Urinary bladder (tissue), 4 donors: ENCODE data around the gene FRMD4B. TPM values are rescaled to one million over a fixed set of nuclear protein-coding genes. Genes with fewer than 3 reads are reported as not detected.
A peak's percentile ranks its signal among the peaks of the same experiment; 100 is the strongest.

Experiments used
- DNase-seq: peaks from one replicate; pipeline ENCODE4 v3.0.0-alpha.2; 2015; ENCODE audit errors: extremely low spot score
- H3K27ac ChIP-seq: one replicate; pipeline ENCODE4 v1.5.1; 2013; ENCODE audit warnings: low read depth, mild to moderate bottlenecking, moderate library complexity
- H3K36me3 ChIP-seq: one replicate; pipeline ENCODE4 v1.6.1; 2013; ENCODE audit warnings: mild to moderate bottlenecking, moderate library complexity; ENCODE audit not compliant: insufficient read depth
- H3K4me1 ChIP-seq: one replicate; pipeline ENCODE4 v1.6.1; 2013; ENCODE audit warnings: mild to moderate bottlenecking, moderate library complexity; ENCODE audit not compliant: insufficient read depth
- H3K4me3 ChIP-seq: one replicate; pipeline ENCODE4 v1.5.1; 2013; ENCODE audit warnings: low read depth, low read length
- WGBS: extraction: QIAGEN DNeasy Blood & Tissue Kit; methylation state at CpG from one replicate; pipeline ENCODE4 v1.1.7; 2013; 5-methylcytosine and 5-hydroxymethylcytosine counted together
- polyA plus RNA-seq: library from polyadenylated mRNA; stranded (reverse); fragments of 200-250 nt; gene quantifications from one replicate; pipeline ENCODE4 v1.2.3, GENCODE V29; 2013
- total RNA-seq: library from RNA; depleted of rRNA; stranded (reverse); fragments of >200 nt; gene quantifications from one replicate; pipeline ENCODE4 v1.2.3, GENCODE V29; 2014
- donor health status: healthy with polysubstance abuse.
- donor health status: healthy.

Gene FRMD4B
- total and polyA plus RNA-seq, 2 donors: 5.9 to 39.1 TPM

DNA sequence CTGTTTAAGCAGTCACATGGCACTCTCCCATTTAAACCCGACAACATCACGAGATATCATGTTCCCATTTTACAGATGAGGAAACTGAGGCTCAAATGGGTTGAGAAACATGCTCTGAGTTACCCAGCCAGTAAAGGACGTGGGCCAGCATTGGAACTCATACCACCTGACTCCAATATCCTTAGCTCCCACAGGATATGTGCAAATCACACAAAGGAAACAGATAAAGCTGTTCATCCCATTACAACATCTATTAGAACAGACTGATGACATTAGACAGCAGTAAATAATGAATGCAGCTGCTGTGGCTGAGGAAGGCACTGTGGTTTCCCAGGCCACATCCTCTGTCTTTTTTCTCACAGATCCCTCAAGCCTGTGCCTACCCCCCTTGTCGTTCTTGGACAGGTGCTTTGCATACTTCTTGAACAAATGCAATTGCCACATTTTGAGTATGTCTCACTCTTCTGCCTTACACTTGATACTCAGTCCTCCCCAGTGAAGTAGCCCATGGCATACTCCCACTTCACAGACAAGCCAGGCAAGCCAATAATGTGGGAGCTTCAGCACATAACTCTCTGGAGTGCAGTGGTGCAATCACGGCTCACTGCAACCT is 17.7 kb downstream of the FRMD4B start:
- 76% methylated on average over 5 of the region's 5 CpGs for WGBS

GRCh38 chr3:69367586-69367985 is 18.3 kb downstream of the FRMD4B start:
- H3K36me3 ChIP-seq: no peaks in the 10 kb centered on the region
- no peak for DNase-seq
- WGBS: 86% methylated on average over 3 of the region's 3 CpGs
- no peak overlapping the region for H3K4me3 ChIP-seq
- no peak overlapping the region for H3K27ac ChIP-seq
- no peaks in the 10 kb centered on the region for H3K4me1 ChIP-seq

More for the DNA sequence above, 17.7 kb downstream of the FRMD4B start:
- Histone ChIP-seq H3K4me1 (no peaks in the 10 kb centered on the region), H3K27ac (no peak overlapping the region), H3K36me3 (no peaks in the 10 kb centered on the region), H3K4me3 (no peak overlapping the region)
- no peak for DNase-seq

DNA sequence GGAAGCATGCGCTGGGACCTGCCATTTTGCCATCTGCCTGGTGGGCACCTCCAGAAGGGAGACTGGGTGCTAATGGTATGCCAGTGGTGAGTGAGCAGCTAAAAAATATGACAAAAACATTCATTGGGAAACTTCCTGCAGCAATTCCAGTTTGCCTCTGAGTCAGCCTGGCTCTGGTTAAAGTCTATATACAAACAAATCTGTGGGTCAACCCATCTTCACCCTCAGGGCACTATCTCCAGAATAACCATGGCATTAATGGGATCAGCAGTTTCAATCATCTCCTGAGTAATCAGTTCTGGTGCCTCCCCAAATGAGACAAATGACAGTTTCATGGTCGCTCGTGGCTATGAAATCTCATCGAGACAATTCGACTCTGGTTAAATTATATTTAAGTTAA is 21.5 kb downstream of the FRMD4B start:
- H3K27ac ChIP-seq: no peak overlapping the region
- H3K4me3 ChIP-seq: no peak overlapping the region
- 92% methylated on average over 5 of the region's 5 CpGs for WGBS

DNA sequence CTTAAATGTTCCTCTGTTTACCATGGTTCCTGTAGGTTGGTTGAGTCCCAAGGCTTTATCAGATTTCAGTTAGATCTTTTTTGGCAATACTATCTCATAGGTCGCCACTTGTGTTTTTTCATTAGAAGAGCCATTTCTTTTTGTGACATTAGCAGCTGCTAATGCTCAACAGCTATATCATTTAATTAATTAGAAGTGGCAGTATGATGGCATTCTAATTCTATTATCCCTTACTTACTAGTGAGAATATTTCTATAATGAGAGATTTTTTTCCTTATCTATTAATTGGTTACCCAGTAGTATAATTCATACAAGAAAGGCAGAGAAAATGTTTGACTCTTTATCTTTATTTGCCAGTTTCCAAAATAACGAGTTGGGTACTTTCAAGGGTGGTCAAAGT is 25.2 kb downstream of the FRMD4B start:
- H3K4me3 ChIP-seq: no peak overlapping the region
- no peak overlapping the region for H3K27ac ChIP-seq
- no peak for DNase-seq
- no peaks in the 10 kb centered on the region for H3K4me1 ChIP-seq
- H3K36me3 ChIP-seq: no peaks in the 10 kb centered on the region
- 84% methylated on average over 2 of the region's 2 CpGs for WGBS

More for the DNA sequence above, 21.5 kb downstream of the FRMD4B start:
- DNase-seq: peak; percentile 41
- H3K4me1 ChIP-seq: no peaks in the 10 kb centered on the region
- no peaks in the 10 kb centered on the region for H3K36me3 ChIP-seq

DNA sequence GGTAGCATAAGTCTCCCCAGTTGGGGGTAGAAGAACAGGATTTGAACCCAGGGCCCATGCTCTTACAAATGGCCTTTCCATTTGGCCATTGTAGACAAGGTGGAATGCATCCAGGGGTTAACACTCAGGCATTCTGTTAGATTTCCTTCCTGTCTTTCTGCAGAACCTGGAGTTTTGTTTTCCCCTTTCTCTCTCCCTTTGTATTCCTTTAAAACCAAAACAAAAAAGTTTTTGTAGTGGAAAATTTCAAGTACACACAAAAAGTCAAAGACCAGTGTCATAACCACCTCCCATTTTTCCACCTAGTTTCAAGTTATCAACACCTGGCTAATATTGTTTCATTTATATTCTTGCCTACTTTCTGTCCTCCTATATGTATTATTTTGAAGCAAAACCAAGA is 26.0 kb downstream of the FRMD4B start:
- Histone ChIP-seq H3K27ac (no peak overlapping the region), H3K36me3 (no peaks in the 10 kb centered on the region), H3K4me3 (no peak overlapping the region), H3K4me1 (no peaks in the 10 kb centered on the region)
- DNase-seq: no peak

- DNase-seq: no peak
- no peaks in the 10 kb centered on the region for H3K4me1 ChIP-seq
- no peaks in the 10 kb centered on the region for H3K36me3 ChIP-seq
- H3K27ac ChIP-seq: no peak overlapping the region
- 83% methylated on average over 6 of the region's 6 CpGs for WGBS
- H3K4me3 ChIP-seq: no peak overlapping the region
Measured at GRCh38 chr3:69359339-69359893, 26.5 kb downstream of the FRMD4B start.

DNA sequence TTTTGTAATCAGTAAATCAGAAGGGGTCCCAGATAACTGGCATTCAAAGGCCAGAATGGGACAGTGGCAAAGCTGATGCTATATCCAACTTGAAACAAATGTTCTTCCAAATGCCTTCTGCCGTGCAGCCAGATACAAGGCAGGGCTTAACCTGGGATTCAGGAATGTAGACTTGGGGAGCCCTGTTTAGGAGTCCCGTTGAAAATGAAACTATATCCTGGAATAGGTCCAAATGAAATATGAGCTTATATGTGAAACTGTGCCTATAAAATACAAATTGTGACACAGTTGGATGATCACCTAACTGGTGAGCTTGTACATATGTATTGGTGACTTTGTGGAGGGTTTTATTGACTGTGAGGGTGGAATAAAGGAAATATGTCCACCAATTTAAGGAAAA is 28.7 kb downstream of the FRMD4B start:
- H3K4me3 ChIP-seq: no peak overlapping the region
- H3K36me3 ChIP-seq: no peaks in the 10 kb centered on the region
- 19% methylated on average over 2 of the region's 2 CpGs for WGBS
- no peak for DNase-seq
- no peak overlapping the region for H3K27ac ChIP-seq
- no peaks in the 10 kb centered on the region for H3K4me1 ChIP-seq

DNA sequence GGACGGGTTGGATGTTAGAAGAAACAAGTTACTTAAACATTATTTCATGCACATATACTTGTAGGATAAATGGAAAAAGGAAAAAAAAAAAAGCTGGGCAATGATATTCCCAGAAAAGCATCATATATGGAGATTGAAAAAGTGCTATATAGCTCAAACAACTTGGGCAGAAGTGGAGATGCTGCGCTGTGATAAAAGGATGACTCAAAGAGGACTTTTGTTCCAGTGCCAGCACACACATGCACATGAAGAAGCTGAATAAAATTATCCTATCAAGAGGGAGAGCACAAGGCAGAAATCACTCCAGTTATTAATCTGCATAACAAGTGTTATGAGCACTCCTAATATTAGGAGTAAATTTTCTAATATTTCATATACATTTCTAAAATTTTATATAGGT is 30.9 kb downstream of the FRMD4B start:
- DNase-seq: no peak
- Histone ChIP-seq H3K27ac (no peak overlapping the region), H3K4me3 (no peak overlapping the region), H3K36me3 (no peaks in the 10 kb centered on the region), H3K4me1 (no peaks in the 10 kb centered on the region)
- 74% methylated on average over 2 of the region's 2 CpGs for WGBS

DNA sequence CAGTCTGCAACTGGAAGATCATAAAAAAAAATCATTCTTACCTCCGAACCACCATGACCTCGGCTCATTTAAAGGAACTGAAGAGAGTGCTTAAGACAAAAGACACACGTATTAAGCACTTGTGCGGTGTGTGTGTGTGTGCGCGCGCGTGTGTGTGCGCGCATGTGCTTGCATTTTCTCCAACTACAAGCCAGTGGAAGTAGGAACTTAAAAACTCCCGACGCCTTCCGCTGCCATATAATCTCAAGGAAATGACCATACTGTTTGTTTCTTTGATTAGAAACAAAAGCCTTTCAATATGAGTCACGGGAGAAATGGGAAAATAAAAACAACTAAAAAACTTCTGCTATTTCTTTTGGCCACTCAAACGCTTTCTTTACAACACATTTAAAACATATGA is 32.4 kb downstream of the FRMD4B start:
- WGBS: 76% methylated on average over 15 of the region's 15 CpGs
- no peak overlapping the region for H3K4me3 ChIP-seq
- no peak for DNase-seq
- no peaks in the 10 kb centered on the region for H3K4me1 ChIP-seq
- no peaks in the 10 kb centered on the region for H3K36me3 ChIP-seq
- H3K27ac ChIP-seq: no peak overlapping the region

DNA sequence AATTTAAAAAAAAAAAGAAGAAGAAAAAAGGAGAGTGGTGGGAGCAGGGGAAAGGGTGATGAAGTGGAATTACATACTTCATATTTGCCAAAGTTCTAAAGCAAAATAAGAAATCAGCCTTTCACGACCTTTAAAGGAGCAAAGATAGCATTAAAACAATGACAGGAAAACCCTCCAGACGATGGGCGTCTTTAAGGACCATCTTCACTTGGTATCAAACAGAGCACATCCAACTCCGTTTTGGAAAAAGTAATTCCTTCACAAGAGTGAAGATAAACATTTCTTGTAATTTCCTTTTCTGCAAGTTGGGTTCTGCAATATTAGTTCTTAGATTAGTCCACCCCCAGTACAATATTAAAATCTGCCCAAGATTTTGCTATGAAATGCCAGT is 32.8 kb downstream of the FRMD4B start:
- no peak overlapping the region for H3K27ac ChIP-seq

GRCh38 chr3:69352305-69353087 is 33.4 kb downstream of the FRMD4B start:
- no peak overlapping the region for H3K27ac ChIP-seq
- 78% methylated on average over 6 of the region's 6 CpGs for WGBS
- H3K4me1 ChIP-seq: no peaks in the 10 kb centered on the region
- H3K4me3 ChIP-seq: no peak overlapping the region
- no peaks in the 10 kb centered on the region for H3K36me3 ChIP-seq
- no peak for DNase-seq

More for the DNA sequence above, 32.8 kb downstream of the FRMD4B start:
- DNase-seq: no peak
- Histone ChIP-seq H3K36me3 (no peaks in the 10 kb centered on the region), H3K4me1 (no peaks in the 10 kb centered on the region), H3K4me3 (no peak overlapping the region)
- 73% methylated on average over 4 of the region's 4 CpGs for WGBS

GRCh38 chr3:69343875-69344274 is 42.0 kb downstream of the FRMD4B start:
- H3K36me3 ChIP-seq: no peaks in the 10 kb centered on the region
- H3K4me3 ChIP-seq: no peak overlapping the region
- 85% methylated on average over 4 of the region's 4 CpGs for WGBS
- DNase-seq: no peak
- H3K27ac ChIP-seq: no peak overlapping the region
- no peaks in the 10 kb centered on the region for H3K4me1 ChIP-seq

DNA sequence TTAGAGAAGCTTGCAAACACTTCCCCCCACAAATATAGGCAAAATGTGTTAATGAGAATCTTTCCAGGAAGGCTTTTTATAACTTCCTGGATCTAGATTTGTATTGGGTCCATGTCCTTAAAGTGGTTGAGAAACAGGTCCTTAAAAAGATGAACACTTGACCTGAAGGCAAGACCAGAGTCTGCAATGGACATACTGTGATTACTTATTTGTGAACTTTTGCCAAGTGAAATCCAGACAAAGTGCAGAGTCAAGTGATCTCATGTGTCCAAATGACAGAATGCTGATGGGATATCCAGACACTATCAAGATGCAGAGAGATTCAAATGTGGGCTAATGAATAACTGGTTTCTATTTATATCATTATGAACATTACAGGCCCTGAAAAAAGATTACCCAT is 43.8 kb downstream of the FRMD4B start:
- no peak for DNase-seq
- H3K36me3 ChIP-seq: no peaks in the 10 kb centered on the region
- no peak overlapping the region for H3K4me3 ChIP-seq
- no peak overlapping the region for H3K27ac ChIP-seq
- no peaks in the 10 kb centered on the region for H3K4me1 ChIP-seq

- Histone ChIP-seq H3K36me3 (no peaks in the 10 kb centered on the region), H3K4me1 (no peaks in the 10 kb centered on the region), H3K27ac (no peak overlapping the region), H3K4me3 (no peak overlapping the region)
- 77% methylated on average over 1 of the region's 1 CpG for WGBS
- DNase-seq: no peak
Measured at GRCh38 chr3:69339760-69340159, 46.1 kb downstream of the FRMD4B start.
